NT2/D1 (cell line): ENCODE results near the gene COG2.
"Not testable (repeated sequence)": the region's sequence is repeated elsewhere in the genome, so short reads cannot be mapped to it uniquely, and the experiment has no call there.

ENCODE experiments used
- DNase-seq: peaks from one replicate; pipeline ENCODE4 v3.0.0-alpha.2; 2011; ENCODE audit warnings: low read depth, low spot score
- H3K27me3 ChIP-seq: 2 replicates; pipeline ENCODE4 v1.6.0; 2011; ENCODE audit warnings: mild to moderate bottlenecking; ENCODE audit not compliant: insufficient read length, insufficient read depth
- H3K36me3 ChIP-seq: 2 replicates; pipeline ENCODE4 v1.6.1; 2011; ENCODE audit warnings: mild to moderate bottlenecking, low read length, mixed read lengths; ENCODE audit not compliant: insufficient read depth, insufficient read length
- H3K4me1 ChIP-seq: 2 replicates; pipeline ENCODE4 v1.5.1; 2011; ENCODE audit not compliant: insufficient read depth, insufficient read length
- H3K4me3 ChIP-seq: 2 replicates; pipeline ENCODE4 v1.5.1; 2011; ENCODE audit warnings: low read depth; ENCODE audit not compliant: insufficient read length
- H3K9ac ChIP-seq: 2 replicates; pipeline ENCODE4 v1.6.0; 2011; ENCODE audit warnings: low read depth; ENCODE audit not compliant: insufficient read length
- H3K9me3 ChIP-seq: 2 replicates; pipeline ENCODE4 v1.5.1; 2011; ENCODE audit warnings: mild to moderate bottlenecking, low read length; ENCODE audit not compliant: insufficient read depth
- SUZ12 ChIP-seq: IDR thresholded peaks from 2 replicates; pipeline ENCODE4 v1.6.1; 2011; ENCODE audit not compliant: insufficient read length, insufficient read depth; ENCODE audit errors: extremely low read depth
- YY1 ChIP-seq: IDR thresholded peaks from 2 replicates; pipeline ENCODE4 v1.6.1; 2011; ENCODE audit not compliant: insufficient read length, insufficient read depth
- ZNF274 ChIP-seq: IDR thresholded peaks from 2 replicates; pipeline ENCODE4 v1.6.1; 2011; ENCODE audit warnings: mild to moderate bottlenecking, low read depth, low read length

The COG2 gene

DNA sequence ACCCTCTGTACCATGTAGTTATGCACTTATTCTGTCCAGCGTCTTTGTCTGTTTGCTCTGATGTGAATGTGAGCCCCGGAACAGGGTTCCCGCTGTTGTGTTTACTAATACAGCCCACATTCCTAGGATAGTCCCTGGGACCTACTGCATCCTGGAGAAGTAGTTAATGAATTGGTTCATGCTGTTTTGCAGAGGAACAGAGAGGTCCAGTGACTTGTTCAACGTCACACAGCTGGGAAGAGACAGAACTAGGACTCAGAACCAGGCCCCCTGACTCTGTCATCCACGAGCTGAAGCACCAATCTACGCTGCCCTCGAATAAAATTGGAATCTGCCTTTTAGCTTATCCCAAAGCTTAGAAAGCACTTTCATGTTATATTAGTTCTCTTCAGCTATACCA lies 70.9 kb downstream of the COG2 start:
- H3K36me3 ChIP-seq = no peaks in the 10 kb centered on the region
- no peak overlapping the region for H3K4me3 ChIP-seq
- no peaks in the 10 kb centered on the region for H3K27me3 ChIP-seq
- TF ChIP-seq YY1 (no peak), SUZ12 (no peak), ZNF274 (no peak)
- no peak for DNase-seq
- peaks cover 11% of the 10 kb centered on the region for H3K4me1 ChIP-seq
- no peak overlapping the region for H3K9ac ChIP-seq
- H3K9me3 ChIP-seq = 0 out of 2 replicates have a peak, but pooled peaks cover 8% of the 10 kb centered on the region

DNA sequence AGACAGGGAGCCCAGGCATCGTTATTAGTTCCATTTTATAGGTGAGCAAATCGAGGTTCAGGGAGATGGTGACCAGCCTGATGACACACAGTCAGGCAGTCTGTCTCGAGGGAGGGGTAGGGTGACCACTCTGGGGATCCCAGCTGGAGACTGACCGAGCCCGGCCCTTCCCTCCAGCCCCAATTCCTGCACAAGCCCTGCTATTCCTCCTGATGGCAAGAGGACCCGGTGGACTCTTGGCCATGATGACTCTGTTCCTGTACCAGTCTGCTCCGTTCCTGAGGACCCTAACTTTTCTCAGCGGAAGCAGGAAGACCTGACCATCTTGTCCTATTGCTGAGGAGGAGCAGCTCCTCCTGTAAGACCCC lies 71.2 kb downstream of the COG2 start:
- DNase-seq = no peak
- Histone ChIP-seq H3K9me3 (0 out of 2 replicates have a peak, but pooled peaks cover 8% of the 10 kb centered on the region), H3K27me3 (no peaks in the 10 kb centered on the region), H3K36me3 (no peaks in the 10 kb centered on the region), H3K4me3 (no peak overlapping the region), H3K4me1 (peaks cover 11% of the 10 kb centered on the region), H3K9ac (no peak overlapping the region)
- TF ChIP-seq SUZ12 (no peak), ZNF274 (no peak), YY1 (no peak)

DNA sequence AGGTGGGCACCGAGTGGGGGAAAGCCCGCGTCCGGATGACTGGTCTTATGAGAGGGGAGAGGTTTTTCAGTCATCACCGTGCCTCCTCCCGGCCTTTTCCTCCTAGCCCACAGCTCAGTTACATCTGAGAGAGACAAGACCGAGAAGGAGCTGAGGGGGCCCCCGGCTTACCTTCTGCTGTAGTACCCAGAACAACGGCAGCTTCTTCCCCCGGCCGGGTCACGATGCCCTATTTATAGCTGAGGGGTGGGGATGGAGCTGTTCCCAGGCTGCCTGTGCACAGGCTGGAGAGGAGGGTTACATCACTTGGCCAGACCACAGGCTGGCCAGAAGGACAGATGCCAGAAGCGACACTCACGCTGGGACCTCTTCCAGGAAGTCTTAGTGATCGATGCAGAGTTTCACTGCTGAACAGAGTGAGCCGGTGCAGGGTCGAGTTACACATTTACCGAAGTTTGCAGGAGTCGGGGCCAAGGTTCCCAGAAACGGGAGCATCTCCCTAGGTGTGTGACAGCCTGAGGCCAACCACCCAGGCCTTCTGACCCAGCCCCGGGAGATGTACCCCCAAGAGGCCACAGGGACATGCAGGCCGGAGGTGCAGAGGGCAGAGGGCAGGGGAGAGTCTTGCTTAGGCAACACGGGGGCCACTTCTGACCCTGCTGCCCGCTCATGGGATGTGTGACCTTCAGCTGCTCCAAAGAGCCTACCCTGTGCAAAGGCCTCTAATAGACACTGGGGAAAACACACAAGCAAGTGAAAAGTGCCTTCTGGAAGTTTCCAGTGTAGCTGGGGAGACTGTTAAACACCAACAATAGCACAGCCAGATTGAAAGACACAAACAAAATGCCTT lies 71.9 kb downstream of the COG2 start, which contains the start of gene AGT:
AGT (minus strand) TSS at position 208 of the 850 bp plus-strand sequence. CDS start 3,299 bp downstream, outside the sequence.
- Histone ChIP-seq H3K27me3 (no peaks in the 10 kb centered on the region), H3K9me3 (0 out of 2 replicates have a peak, but pooled peaks cover 8% of the 10 kb centered on the region), H3K4me1 (peaks cover 11% of the 10 kb centered on the region), H3K9ac (no peak within 1 kb of the TSS), H3K36me3 (no peaks in the 10 kb centered on the region), H3K4me3 (no peak within 1 kb of the TSS)
- TF ChIP-seq SUZ12 = no peak
- no peak for DNase-seq

DNA sequence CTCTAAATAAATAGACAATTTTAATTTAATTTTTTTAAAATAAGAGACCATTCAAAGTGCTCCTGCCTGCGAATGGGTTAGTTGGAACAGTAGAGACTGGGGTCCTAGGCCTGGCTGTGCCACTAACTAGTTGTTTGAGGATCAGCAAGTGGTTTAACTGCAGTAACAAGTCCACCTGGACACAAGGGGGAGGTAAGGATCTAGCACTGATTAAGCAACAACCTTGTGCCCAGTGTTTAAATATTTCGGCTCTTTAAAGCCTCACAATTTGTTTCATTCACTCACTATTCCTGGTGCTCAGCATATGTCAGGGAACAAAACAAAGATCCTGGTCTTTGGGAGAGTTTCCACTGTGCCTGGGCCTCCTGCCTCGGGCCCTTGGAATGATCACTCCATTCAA lies 73.2 kb downstream of the COG2 start:
- no peak for DNase-seq
- H3K9ac ChIP-seq = no peak overlapping the region
- H3K4me3 ChIP-seq = no peak overlapping the region
- peaks cover 8% of the 10 kb centered on the region; the same call in 1 of the 2 replicates for H3K9me3 ChIP-seq
- no peaks in the 10 kb centered on the region for H3K27me3 ChIP-seq
- no peak for TF ChIP-seq ZNF274
- TF ChIP-seq YY1 = no peak
- TF ChIP-seq SUZ12 = no peak
- peaks cover 11% of the 10 kb centered on the region for H3K4me1 ChIP-seq
- H3K36me3 ChIP-seq = no peaks in the 10 kb centered on the region

DNA sequence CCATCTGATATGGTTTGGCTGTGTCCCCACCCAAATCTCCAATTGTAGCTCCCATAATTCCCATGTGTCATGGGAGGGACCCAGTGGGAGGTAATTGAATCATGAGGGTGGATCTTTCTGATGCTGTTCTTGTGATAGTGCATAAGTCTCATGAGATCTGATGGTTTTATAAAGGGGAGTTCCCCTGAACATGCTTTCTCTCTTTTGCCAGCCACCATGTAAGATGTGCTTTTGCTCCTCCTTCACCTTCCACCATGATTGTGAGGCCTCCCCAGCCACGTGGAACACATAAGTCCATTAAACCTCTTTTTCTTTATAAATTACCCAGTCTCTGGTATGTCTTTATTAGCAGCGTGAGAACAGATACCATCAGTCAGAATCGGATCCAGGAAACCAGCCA lies 74.2 kb downstream of the COG2 start:
- H3K36me3 ChIP-seq = not testable (repeated sequence)

DNA sequence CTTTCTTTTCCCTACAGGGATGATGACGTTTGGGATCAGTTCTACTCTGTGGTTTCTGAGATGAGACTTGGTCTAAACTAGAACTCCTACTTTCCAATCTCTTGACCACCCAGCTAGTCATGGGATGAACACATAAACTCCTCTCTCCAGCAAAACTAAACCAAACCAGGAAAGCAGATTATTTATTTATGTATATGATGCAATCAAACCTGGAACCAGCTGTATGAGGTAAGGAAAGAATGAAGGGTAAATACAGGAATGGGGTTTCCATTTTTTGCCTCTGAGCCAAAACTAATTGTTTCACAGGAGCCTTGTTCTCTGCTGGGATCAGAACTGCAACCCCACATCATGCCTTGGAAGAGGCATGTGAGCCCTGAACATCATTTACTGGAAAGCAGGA lies 75.0 kb downstream of the COG2 start:
- DNase-seq = no peak
- Histone ChIP-seq H3K4me3 (no peak overlapping the region), H3K9me3 (peaks cover 14% of the 10 kb centered on the region), H3K4me1 (peaks cover 11% of the 10 kb centered on the region), H3K9ac (no peak overlapping the region), H3K36me3 (no peaks in the 10 kb centered on the region), H3K27me3 (no peaks in the 10 kb centered on the region)
- TF ChIP-seq SUZ12 (no peak), ZNF274 (no peak), YY1 (no peak)

More for the DNA sequence above, 74.2 kb downstream of the COG2 start:
- not testable (repeated sequence) for H3K4me3 ChIP-seq, H3K27me3 ChIP-seq, H3K9me3 ChIP-seq, H3K9ac ChIP-seq, DNase-seq
- peaks cover 11% of the 10 kb centered on the region for H3K4me1 ChIP-seq

DNA sequence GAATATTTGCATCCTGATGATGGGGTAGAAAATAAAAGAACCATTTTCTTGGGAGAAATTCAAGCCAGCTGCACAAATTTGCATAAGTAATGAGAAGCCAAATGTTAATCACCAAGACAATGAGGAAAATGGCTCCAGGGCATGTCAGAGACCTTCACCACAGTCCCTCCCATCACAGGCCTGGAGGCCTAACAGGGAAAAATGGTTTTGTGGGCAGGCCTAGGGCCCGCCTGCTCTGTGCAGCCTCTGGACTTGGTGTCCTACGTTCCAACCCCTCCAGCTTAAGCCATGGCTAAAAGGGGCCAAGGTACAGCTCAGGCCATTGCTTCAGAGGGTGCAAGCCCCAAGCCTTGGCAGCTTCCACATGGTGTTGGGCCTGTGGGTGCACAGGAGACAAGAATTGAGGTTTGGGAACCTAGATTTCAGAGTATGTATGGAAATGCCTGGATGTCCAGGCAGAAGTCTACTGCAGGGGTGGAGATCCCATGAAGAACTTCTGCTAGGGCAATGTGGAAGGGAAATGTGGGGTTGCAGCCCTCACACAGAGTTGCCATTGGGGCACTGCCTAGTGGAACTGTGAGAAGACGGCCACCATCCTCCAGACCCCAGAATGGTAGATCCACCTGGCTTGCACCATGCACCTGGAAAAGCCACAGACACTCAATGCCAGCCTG lies 79.7 kb downstream of the COG2 start:
- not testable (repeated sequence) for DNase-seq, H3K4me3 ChIP-seq, H3K36me3 ChIP-seq, H3K27me3 ChIP-seq, H3K4me1 ChIP-seq, H3K9ac ChIP-seq
- peaks cover 27% of the 10 kb centered on the region for H3K9me3 ChIP-seq
